Spinal cord (tissue), 10 donors: Measurements from ENCODE around the gene TRIM26. TPM values are rescaled to one million over a fixed set of nuclear protein-coding genes. Genes with fewer than 3 reads are reported as not detected.
"Not testable (repeated sequence)": the region's sequence is repeated elsewhere in the genome, so short reads cannot be mapped to it uniquely, and the experiment has no call there.

Experiments
- DNase-seq, 6 donors: peaks; one replicate each; pipeline versions ENCODE4 v3.0.0 to v3.0.0-alpha.2; 2013 to 2015; ENCODE audit warnings: low spot score in 6 of 6, low read depth in 4 of 6
- H3K27ac ChIP-seq: one replicate; pipeline ENCODE4 v1.5.1; 2013; ENCODE audit warnings: low read depth, low read length, control low read depth
- H3K27me3 ChIP-seq: one replicate; pipeline ENCODE4 v1.6.1; 2013; ENCODE audit warnings: low read length; ENCODE audit not compliant: control insufficient read depth, insufficient read depth
- H3K36me3 ChIP-seq: one replicate; pipeline ENCODE4 v1.6.1; 2013; ENCODE audit warnings: low read length; ENCODE audit not compliant: control insufficient read depth, insufficient read depth
- H3K4me1 ChIP-seq: one replicate; pipeline ENCODE4 v1.6.1; 2013; ENCODE audit warnings: low read length; ENCODE audit not compliant: control insufficient read depth, insufficient read depth
- H3K4me3 ChIP-seq: one replicate; pipeline ENCODE4 v1.5.1; 2013; ENCODE audit warnings: low read depth, low read length, control low read depth
- H3K9me3 ChIP-seq: one replicate; pipeline ENCODE4 v1.6.1; 2013; ENCODE audit warnings: low read length; ENCODE audit not compliant: control insufficient read depth, insufficient read depth
- WGBS: methylation state at CpG from one replicate; pipeline ENCODE4 v1.1.5; 2013; ENCODE audit warnings: missing lambda C conversion rate; ENCODE audit not compliant: insufficient coverage; 5-methylcytosine and 5-hydroxymethylcytosine counted together
- polyA plus RNA-seq, 2 donors: library from polyadenylated mRNA; unstranded; fragments of 120-200 nt; gene quantifications; one replicate each; pipeline ENCODE4 v1.2.1, GENCODE V29; 2013; ENCODE audit not compliant: insufficient read length in 2 of 2
- total RNA-seq, 2 donors: library from RNA; depleted of rRNA in 1 of 2; stranded (reverse); fragments of 120-200 nt in 1 of 2; fragments of >200 nt in 1 of 2; gene quantifications; one replicate each; pipeline versions ENCODE4 v1.2.3 to v1.2.4, GENCODE V29; 2013 to 2014
- donor health status: healthy.

Gene TRIM26
- total and polyA plus RNA-seq, 4 donors, result 23.5 to 53.9 (median 33.9) TPM

DNA sequence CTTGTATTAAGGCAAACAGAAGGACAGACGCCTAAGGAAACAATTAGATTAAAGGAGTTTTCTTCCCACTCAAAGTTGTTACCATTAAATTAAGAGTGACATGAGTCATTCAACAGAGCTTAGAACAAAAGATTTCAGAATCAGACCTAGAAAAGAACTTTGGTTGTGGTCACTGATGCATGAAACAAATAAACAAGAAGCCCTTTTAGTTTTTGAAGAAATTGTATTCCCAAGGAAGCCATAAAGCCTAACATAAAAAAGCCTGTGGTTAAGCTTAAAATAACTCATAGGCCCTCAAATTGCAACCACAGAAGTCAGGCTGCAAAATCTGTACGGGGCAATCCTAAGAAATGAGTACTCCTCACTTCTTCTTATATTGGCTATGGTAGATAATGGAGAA lies 17.9 kb upstream of the TRIM26 start:
- Histone ChIP-seq H3K27me3 (no peaks in the 10 kb centered on the region), H3K4me1 (no peaks in the 10 kb centered on the region), H3K9me3 (no peaks in the 10 kb centered on the region), H3K4me3 (no peak overlapping the region), H3K27ac (no peak overlapping the region), H3K36me3 (no peaks in the 10 kb centered on the region)
- no peak for DNase-seq
- WGBS, result no CpG with 5 or more reads among the region's 2 CpGs

DNA sequence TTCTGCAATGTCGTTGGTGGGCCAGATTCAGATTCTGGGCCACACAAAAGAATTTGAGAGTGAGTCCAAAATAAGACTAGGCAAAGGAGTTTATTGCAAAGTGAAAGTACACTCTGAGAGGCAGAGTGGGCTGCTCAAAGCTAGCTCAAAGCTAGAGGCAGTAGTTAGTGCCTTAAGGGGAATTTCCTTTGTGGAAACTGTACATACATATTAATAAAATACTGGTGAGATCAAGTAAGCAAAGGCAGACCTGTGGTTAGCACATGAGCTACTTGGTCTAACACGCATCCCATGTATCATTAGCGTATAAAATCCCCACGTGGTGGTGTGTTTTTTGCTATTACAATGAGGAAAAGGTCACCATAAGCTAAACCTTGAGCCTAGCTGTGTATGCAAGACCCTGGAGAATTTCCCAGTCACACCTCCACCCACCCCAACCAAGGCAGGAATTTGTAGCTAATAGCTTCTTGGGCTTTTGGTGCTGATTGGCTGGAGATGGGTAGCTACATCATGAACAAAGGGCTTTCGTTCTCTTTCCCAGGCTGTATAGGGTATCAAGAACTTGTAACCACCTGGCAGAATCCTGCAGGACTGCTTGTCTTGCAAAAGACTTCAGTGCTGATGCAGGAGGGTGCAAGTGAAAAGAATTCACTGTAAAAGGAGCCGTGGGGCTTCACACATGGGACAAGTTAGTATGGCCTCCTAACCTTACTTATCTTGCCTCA lies 14.7 kb upstream of the TRIM26 start:
- Histone ChIP-seq H3K4me1 (no peaks in the 10 kb centered on the region), H3K36me3 (no peaks in the 10 kb centered on the region), H3K27ac (no peak overlapping the region), H3K27me3 (no peaks in the 10 kb centered on the region), H3K9me3 (no peaks in the 10 kb centered on the region), H3K4me3 (no peak overlapping the region)
- WGBS, result 72% methylated on average over 2 of the region's 6 CpGs
- DNase-seq, result no peak

DNA sequence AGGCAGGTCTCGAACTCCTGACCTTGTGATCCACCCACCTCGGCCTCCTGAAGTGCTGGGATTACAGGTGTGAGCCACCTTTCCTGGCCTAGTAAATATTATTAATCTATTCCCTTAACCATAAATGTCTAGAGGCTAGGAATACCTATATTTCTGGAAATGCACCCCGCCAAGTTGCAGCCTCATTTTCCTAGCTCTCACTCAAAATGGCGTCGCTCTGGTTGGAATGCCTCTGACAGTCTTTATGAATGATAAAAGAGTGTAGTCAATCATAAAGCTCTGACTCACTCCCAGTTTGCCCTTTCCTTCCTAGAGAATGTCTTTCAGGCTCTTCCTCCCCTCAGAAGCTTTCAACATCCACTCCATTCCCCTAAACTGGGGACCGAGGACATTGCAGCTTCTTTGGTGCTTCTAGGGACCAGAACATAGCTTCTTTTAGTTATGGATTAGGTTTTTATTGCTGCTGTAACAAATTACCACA lies 14.1 kb upstream of the TRIM26 start:
- WGBS, result 80% methylated on average over 1 of the region's 6 CpGs
- H3K27me3 ChIP-seq, result no peaks in the 10 kb centered on the region
- H3K4me3 ChIP-seq, result no peak overlapping the region
- no peak for DNase-seq
- no peaks in the 10 kb centered on the region for H3K4me1 ChIP-seq
- H3K9me3 ChIP-seq, result no peaks in the 10 kb centered on the region
- H3K27ac ChIP-seq, result no peak overlapping the region
- no peaks in the 10 kb centered on the region for H3K36me3 ChIP-seq

DNA sequence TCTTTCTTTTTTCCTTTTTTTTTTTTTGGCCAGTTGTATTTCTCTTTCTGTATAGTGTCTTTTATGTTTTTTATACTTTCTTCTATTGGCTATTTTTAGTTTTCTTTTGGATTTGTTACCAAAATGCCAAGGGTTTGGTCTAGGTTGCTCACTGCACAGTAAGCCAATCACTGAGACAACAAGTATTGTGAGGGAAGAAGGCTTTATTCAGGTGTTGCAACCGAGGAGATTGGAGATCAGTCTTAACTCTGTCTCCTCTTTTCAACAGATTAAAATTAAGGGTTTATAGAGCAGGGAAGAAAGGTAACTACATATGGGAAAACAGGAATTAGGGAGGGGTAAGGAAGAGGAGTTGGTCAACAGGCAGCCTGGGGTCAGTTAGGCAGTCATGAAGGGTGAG lies 10.1 kb upstream of the TRIM26 start:
- Histone ChIP-seq H3K36me3 (no peaks in the 10 kb centered on the region), H3K4me1 (no peaks in the 10 kb centered on the region), H3K4me3 (no peak overlapping the region), H3K9me3 (no peaks in the 10 kb centered on the region), H3K27ac (no peak overlapping the region), H3K27me3 (no peaks in the 10 kb centered on the region)
- WGBS, result no CpG with 5 or more reads among the region's 1 CpG
- DNase-seq, result no peak

DNA sequence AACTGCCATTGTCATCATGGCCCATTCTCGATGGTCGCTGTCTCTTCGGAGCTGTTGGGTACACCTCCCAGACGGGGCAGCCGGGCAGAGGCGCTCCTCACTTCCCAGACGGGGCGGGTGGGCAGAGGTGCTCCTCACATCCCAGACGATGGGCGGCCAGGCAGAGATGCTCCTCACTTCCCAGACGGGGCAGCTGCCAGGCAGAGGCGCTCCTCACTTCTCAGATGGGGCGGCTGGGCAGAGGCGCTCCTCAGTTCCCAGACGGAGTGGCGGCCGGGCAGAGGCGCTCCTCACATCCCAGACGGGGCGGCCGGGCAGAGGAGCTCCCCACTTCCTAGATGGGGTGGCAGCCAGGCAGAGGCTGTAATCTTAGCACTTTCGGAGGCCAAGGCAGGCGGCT lies 8.8 kb upstream of the TRIM26 start:
- WGBS, result 93% methylated on average over 23 of the region's 23 CpGs
- not testable (repeated sequence) for H3K36me3 ChIP-seq, DNase-seq

DNA sequence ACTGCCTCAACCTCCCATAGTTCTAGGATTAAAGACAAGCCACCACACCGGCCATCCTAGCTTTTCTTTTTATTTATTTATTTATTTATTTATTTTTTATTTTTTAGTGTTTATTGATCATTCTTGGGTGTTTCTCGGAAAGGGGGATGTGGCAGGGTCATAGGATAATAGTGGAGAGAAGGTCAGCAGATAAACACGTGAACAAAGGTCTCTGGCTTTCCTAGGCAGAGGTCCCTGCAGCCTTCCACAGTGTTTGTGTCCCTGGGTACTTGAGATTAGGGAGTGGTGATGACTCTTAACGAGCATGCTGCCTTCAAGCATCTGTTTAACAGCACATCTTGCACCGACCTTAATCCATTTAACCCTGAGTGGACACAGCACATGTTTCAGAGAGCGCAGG lies 8.2 kb upstream of the TRIM26 start:
- not testable (repeated sequence) for H3K27me3 ChIP-seq, H3K36me3 ChIP-seq, H3K4me1 ChIP-seq, H3K4me3 ChIP-seq, H3K9me3 ChIP-seq, H3K27ac ChIP-seq, DNase-seq
- 100% methylated on average over 1 of the region's 6 CpGs for WGBS

More for the DNA sequence above, 8.8 kb upstream of the TRIM26 start:
- H3K4me3 ChIP-seq, H3K27ac ChIP-seq, H3K9me3 ChIP-seq, H3K4me1 ChIP-seq, H3K27me3 ChIP-seq: not testable (repeated sequence)

DNA sequence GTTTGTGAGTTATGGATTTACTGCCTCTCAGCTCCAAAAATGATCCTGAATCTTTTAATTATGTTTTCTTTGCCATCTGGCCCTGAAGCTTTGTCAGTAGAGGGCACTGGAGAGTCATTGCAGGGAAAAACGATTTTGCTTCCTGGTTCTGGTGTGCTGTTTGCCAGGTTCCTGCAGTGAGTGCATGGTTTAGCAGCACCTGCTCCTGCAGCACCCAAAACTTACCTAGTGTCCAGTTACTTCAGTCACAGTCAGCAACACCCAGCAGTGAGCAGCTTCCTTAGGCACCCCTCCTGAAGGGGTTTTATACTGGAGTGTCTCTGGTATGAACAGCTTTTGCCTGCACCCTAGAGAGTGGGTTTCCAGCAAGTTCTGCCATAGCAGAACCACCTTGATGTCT lies 6.0 kb upstream of the TRIM26 start:
- peak in 5 of 6 donors; percentile 19 to 88 (median 50) for DNase-seq
- WGBS, result 0% methylated on average over 1 of the region's 1 CpG
- Histone ChIP-seq H3K27ac (no peak overlapping the region), H3K27me3 (no peaks in the 10 kb centered on the region), H3K4me1 (peaks cover 4% of the 10 kb centered on the region), H3K4me3 (no peak overlapping the region), H3K36me3 (no peaks in the 10 kb centered on the region), H3K9me3 (no peaks in the 10 kb centered on the region)

DNA sequence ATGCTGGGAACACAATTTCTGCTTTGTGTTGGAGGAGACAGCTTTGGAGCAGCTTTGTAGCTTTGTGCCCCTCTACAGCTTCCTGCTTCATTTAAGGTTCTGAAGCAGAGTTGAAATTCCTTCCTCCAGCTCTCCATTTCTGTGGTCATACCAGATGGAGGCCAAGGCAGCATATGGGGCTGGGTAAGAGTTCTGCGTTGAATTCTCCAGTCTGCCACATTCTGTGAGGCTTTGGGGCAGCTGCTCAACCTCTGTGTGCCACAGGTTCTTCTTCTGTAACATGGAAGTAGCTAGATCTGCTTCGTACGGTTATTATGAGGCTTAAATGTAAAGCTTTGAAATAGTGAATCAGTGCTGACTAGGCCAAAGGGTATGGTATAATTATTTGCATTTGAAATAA lies 2.9 kb upstream of the TRIM26 start:
- H3K27ac ChIP-seq, result no peak overlapping the region
- no peaks in the 10 kb centered on the region for H3K9me3 ChIP-seq
- H3K27me3 ChIP-seq, result no peaks in the 10 kb centered on the region
- WGBS, result 63% methylated on average over 1 of the region's 3 CpGs
- DNase-seq, result no peak
- H3K4me1 ChIP-seq, result peaks cover 6% of the 10 kb centered on the region
- H3K36me3 ChIP-seq, result no peaks in the 10 kb centered on the region
- no peak overlapping the region for H3K4me3 ChIP-seq

DNA sequence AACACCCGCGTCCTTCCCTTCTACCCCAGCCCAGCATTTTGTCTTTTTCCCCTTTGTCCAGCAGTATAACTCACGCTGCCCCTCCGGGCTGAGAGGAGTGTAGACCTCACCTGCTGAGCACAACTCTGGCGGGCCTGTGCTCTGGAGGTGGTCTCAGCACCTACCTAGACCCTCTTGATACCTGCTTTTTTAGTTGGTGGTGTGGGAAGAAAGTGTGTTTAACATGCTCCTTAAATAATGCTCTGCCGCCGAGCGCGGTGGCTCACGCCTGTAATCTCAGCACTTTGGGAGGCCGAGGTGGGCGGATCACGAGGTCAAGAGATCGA lies 1.4 kb upstream of the TRIM26 start:
- Histone ChIP-seq H3K4me1 (peaks cover 6% of the 10 kb centered on the region), H3K9me3 (no peaks in the 10 kb centered on the region), H3K36me3 (no peaks in the 10 kb centered on the region), H3K27me3 (no peaks in the 10 kb centered on the region), H3K4me3 (peak overlapping the region; percentile 98), H3K27ac (no peak overlapping the region)
- 79% methylated on average over 6 of the region's 14 CpGs for WGBS
- DNase-seq, result no peak

DNA sequence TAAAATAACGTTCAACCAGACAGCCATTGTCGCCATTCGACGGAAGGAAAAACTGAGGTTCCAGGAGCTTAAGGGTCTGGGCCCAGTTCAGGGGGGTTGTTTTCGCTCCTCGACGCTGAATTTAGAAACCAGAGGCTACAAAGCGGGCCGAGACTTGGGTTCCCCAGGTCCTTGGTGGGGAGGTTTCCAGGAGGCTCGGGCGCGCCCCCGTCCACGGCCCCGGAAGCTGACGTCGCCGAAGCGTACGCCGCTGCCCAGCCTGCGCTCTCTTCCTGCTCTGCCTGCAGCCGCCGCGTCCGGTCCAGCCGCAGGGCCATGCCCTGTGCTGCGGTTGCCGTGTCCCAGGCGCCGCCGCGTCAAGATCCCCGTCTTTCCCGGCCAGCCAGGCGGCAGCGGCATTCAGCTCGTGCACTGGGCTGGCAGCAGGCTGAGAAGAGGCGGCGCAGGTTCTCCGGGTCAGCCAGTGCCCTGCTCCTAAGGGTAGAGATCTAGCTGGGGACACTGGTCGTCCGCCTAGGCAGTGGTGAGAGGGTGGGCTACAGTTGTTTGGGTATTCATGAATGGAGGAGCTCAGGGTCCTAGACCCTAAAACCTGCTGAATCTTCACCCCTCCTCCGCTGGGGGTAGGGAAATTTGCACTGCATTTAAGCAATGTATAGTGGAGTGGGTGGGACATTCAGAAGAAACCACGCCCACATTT lies 901 bp upstream of the TRIM26 start:
- H3K36me3 ChIP-seq, result no peaks in the 10 kb centered on the region
- no peaks in the 10 kb centered on the region for H3K27me3 ChIP-seq
- WGBS, result under 1% methylated on average over 43 of the region's 45 CpGs
- DNase-seq, result peak; percentile 27 to 87 (median 59)
- H3K27ac ChIP-seq, result peak overlapping the region; percentile 98
- H3K4me3 ChIP-seq, result peak overlapping the region; percentile 98
- no peaks in the 10 kb centered on the region for H3K9me3 ChIP-seq
- H3K4me1 ChIP-seq, result peaks cover 6% of the 10 kb centered on the region
